GM21723 (cell line): ENCODE data around the gene ELMOD1.
"Not testable (repeated sequence)": the region's sequence is repeated elsewhere in the genome, so short reads cannot be mapped to it uniquely, and the experiment has no call there.

Experiments
- ATAC-seq: cut with Tn5 transposase; IDR thresholded peaks from one replicate; pipeline ENCODE4 v1.9.1; 2021; ENCODE audit warnings: mild to moderate bottlenecking, moderate library complexity; ENCODE audit not compliant: unreplicated experiment

The ELMOD1 gene

DNA sequence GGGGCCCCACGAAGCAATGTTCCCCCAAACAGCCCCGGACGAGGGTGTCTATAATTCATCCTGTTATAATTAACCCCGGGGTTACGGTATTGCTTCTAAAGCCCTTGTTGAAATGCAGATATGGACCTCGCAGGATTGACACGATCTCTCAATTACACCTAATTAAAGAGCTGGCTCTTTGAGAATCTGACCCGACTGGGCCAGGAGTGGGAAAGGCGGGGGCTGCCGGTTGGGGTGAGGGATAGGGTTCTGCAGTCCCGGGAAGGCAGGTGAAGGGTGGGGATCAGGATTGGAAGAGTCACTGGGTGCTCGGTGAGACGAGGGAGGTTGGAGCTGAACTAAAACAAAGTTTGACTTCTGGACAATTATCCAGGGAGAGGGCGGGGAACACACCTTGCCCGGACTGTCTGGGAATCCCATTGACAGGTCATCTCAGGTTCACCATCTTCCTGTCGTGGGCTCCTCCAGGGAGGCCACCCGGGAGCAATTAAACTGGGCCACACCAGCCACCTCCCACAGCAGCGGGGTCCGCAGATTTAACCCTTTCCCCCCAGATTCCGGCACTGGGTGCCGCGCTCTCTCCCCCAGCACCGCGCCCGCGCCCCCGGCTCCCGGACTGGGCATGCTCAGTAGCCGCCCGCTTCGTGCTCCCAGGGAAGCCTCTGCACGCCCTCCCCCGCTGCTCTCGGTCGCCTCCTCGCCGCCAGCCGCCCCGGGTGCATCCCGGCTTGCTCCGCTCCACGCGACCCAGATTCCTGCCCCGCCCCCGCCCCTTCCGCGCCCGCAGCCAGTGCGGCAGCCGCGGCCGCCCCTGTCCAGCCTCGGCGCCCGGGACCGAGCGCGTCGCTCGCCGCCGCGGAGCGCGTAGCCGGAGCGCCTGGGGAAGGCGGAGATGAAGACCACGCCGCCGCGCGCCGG lies at the start of gene ELMOD1:
ELMOD1 (plus strand) TSS at position 688 of the 918 bp plus-strand sequence. CDS start 27,043 bp downstream, outside the sequence.
- ATAC-seq = peak; percentile 66

DNA sequence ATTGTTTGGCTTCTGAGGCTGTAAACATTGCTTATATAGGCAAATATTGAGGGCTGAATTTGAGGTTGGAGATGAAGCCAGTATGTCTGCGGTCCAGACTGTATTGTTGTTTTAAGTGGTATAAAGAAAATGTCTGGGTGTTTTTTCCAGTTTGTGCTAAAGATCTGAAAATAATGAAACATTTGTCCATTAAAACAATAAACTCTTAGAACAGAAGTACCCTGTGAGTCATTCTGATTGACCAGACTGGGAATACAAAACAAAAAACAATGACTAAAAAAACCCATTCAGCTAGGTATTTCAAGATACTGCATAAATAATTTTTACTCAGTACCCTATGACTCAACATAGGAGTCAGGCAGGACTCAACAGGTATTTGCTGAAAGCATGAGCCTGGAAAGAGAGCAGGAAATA lies 45.8 kb upstream of the ELMOD1 start:
- no peak for ATAC-seq

DNA sequence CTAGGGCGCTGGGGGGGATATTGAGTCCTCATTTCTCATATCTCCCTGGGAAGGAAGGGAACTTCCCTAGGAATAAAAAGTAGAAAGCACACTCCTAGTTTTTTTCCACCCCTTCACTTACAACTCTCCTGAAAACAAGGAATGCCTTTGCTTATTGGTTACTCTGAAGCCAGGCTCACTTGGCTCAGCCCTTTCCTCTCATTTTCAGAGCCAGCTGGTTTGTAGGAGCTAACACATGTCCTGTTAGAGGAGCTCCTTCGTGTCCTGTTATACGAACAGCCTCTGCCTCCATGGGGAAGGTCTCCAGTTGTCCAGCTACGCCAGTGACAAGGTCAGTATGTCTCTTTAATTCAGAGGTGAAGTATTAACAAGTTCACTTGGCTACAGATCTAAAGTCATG lies 43.0 kb upstream of the ELMOD1 start:
- ATAC-seq = no peak

DNA sequence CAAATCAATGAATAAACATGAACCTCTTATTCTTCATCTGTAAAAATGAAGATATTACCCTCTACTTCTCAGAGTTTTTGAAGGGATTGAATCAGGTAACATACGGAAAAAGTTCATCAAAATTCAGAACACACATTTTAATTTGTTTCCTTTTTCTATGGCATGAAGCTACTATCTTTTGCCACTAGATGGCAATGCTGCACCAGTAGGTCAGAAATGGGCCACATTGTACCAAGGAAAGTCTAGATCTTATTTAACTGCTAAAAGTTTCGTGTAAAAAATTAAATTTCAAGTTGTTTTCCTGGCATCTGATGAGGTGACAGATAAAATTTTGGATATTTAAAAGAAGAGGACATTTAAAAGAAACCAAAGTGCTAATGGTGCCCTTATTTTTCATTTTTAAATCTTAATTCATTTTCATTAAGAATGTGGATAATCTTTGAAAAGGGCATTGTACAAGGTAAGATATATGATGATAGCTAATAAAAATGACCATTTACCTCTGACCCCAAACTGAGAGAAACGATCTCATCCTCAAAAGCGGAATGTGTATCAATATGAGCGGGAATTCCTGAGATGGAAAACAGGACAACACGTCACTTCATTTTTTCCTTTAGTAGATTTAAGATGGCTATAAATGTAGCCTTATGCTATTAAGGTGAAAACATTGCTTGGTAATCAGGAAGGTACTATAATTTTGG lies 41.5 kb upstream of the ELMOD1 start:
- ATAC-seq = no peak

DNA sequence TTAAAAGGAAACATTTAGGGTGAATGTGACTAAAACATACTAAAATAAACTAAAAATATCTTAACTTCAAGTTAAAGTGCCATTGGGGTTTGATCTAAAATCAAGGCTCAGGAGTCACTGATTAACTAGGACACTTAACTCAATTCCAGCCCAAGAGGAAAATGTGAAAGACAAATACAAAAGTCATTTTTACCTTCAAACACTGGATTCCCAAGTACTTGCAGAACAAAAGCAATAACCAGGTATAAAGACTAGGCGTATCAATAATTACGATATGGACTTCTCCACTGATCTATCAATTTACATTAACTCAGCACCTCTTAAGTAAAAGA lies 41.0 kb upstream of the ELMOD1 start:
- ATAC-seq = no peak

DNA sequence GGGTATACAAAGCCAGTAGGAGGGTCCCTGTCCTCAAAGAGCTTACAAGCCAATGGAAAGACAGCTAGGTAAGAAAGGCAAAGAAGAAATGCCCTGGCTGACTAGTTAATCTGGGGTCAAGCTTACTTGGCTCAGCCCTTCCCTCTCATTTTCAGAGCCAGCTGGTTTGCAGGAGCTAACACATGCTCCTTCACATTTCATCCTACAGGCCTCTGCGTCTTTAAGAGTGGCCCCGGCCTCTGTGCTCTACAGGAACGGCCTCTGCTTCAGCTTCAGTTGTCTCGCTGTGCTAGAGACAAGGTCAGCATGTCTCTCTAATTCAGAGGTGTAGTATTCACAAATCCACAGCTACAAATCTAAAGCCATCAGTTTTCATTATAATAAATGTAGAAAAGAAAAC lies 40.6 kb upstream of the ELMOD1 start:
- ATAC-seq = no peak

DNA sequence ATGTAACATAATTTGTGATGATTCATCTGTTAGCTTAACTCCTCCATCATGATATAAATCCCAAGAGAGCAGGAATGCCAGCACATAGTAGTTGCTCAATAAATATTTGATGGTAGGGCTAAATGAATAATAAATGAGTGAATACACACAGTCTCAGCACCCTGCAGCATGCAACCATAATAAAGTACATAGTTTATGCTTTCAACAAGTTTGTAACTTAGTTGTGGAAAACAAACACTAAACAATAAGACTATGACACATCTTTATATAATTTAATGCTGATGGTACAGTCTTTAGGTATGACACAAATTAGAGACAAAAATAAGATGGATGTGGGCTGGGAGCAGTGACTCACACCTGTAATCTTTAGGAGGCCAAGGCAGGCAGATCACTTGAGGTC lies 29.3 kb upstream of the ELMOD1 start:
- ATAC-seq = no peak

DNA sequence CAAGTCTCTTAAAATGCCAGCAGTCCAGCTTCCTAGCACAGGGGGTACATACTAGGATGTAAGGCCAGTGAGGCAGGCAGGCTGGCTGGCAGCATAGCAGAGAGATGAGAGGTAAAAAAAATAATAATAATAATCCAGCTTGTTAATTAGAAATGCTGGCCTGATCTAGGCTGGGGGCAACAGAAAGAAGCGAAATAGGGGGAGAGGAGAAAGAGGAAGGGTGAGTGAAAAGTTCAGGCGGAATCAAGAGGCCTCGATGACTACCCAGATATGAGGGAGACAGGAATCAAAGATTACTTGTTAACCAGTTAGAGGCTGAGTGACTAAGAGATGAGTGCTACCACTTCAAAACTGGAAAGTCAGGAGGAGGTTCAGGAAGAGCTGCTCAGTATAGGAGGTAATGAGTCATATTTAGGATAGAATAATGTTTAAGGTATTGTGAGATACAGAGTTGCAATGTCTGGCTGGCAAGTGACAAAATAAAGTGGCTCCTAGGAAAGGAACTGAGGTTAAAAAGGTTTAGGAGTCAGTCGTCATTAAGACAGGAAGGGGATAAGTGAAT lies 28.2 kb upstream of the ELMOD1 start:
- ATAC-seq = no peak

DNA sequence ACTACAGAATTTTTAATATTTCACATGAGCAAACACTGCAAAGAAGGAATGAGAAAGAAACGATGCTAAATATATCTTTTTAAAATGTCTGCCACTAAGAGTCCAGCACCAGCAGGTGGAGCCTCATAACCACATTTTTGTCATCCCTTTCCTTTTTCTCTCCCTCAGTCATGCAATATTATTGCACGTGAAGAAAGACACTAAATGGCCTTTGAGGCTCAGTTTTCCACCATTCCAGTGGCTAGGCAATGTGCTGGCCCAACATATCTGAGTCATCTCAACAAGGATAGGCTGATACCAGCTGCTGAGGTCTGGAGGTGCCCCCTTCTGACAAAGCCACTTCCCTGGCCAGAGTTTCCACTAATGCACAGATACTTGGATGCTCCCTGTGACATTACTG lies 27.2 kb upstream of the ELMOD1 start:
- peak; percentile 45 for ATAC-seq

DNA sequence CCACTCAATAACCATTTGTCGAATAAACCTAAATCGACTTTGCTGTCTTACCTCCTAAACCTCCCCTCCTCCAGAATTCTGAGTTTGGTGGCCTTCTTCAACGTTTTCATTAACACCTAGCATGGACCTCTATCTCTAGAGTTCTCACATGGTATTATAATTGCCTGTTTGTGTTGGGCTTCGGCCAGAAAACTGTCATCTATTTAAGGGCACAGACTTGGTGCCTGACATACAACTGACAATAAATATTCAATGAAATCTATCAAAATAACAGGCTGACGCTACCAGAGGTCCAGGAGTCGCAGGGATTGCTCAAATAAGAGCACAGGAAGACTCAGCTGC lies 26.1 kb upstream of the ELMOD1 start:
- ATAC-seq = peak; percentile 10

DNA sequence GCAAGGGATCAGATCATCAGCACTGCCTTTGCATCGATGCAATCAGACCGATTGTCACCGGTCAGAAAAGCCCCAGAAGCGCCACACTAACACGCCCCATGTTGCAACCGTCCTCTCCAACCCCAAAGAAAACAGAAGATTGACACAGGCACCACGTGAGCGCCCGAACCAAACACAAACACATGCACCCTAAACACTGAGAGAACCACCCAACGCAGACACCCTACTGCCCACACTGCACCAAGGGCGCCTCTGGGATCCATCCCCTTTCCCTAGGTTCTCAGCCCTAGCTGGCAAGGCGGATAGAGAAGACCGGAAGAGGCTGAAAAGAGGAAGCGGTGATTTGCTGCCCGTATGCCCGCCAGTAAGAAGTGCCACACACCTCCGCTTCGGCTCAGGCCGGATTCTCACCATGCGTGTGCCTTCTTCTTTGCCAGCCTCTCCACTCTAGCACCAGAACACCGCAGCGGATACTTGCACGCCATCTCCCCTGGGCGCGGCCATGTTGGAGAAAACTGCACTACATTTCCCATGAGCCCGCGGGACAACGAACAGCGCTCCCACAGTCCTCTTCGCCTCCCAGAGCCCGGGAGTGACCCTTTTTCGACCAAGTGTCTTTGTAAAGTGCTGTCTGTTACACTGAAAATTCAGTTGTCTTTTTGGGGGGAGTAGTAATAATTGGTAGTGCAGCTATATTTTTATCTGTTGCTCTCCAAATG lies 25.6 kb upstream of the ELMOD1 start, which contains the start of gene ALKBH8:
ALKBH8 (minus strand) TSS at position 517 of the 719 bp plus-strand sequence. CDS start 4,842 bp downstream, outside the sequence.
- peak; percentile 81 for ATAC-seq

DNA sequence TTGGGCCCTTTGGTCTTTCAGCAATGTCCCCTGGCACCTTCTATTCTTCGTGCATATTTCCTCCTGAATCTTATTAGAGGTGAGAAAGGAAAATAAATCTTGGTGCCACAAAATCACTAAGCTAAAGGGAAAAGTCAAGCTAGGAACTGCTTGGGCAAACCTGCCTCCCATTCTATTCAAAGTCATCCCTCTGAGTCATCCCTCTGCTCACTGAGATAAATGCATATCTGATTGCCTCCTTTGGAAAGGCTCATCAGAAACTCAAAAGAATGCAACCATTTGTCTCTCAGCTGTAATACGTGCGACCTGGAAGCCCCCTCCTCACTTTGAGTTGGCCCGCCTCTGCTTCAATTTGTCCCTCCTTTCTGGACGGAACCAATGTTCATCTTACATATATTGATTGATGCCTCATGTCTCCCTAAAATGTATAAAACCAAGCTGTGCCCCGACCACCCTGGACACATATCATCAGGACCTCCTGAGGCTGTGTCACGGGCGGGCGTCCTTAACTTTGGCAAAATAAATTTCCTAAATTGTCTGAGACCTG lies 24.9 kb upstream of the ELMOD1 start:
- ATAC-seq = peak; percentile 5

DNA sequence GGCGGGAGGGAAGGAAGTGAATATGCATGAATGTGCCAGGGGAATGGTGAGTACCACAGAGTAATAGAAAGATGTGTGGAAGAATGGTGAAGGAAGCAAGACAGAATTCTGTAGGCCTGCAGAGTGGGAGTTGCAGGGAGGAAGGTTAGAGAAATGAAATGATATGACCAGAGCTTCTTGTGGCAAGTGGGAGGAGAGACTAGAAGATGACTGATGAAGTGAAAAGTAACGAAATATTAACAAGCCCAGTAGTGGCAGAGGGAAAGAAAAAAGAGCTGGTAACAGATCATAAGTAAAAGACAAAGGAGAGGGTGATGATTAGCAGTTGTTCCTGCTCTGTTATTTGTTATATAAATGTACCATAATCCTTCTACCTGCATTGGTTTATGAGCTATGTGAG lies 24.4 kb upstream of the ELMOD1 start:
- no peak for ATAC-seq

DNA sequence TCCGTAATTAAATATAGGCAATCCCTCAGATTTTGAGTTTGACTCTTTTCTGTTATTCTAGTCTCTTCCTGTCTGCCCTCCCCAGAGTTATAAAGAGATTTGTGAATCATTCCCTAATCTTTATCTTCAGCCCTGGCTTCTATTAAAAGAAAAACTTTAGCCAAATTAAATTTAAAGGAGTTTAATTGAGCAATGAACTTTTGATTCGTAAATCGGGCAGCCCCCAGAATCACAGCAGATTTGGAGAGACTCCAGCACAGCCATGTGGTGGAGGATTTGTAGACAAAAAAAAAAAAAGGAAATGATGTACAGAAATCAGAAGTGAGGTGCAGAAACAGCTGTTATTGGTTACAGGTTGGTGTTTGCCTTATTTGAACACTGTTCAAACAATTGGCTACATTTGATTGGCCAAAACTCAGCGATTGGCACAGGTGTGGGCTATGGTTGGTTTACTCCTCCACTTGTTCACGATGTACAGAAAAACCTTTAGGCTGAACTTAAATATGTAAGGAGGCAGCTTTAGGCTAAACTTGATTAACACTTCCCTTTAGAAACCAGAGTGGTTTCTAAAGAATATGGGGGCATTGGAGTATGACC lies 23.1 kb upstream of the ELMOD1 start:
- ATAC-seq = peak; percentile 24

DNA sequence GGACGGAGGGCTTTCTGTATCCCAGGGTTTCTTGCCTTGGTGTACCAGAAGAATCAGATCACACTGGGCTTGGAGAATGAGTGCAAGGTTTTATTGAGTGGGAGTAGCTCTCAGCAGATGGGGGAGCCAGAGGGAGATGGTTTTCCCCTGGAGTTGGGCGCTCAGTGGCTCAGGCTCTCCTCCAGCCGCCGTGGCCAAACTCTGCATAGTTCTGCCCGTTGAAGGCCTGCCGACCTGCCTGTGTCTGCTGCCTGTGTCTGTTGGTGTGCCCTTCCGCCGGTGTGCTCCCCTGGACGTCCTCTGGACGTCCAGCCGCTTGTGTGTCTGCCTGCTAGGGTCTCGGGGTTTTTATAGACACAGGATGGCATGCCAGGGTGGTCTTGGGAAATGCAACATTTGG lies 20.9 kb upstream of the ELMOD1 start:
- ATAC-seq = no peak

DNA sequence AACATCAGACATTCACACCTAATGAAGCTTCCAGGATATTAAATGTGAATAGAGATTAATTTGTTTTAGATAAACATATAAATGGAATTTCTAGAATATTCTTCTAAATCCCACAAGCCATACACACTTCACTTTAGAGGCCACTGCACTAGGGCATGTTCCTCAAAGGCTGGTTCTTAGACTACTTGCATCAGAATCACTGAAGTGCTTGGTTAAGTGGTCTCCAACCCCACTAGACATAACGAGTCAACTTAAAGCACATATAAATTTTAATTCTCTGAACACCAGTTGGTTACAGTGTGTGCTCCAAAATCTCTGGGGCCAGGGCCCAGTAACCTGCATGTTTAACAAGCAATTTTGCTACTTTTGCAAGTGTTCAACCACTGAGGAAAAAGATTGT lies 17.5 kb upstream of the ELMOD1 start:
- no peak for ATAC-seq

DNA sequence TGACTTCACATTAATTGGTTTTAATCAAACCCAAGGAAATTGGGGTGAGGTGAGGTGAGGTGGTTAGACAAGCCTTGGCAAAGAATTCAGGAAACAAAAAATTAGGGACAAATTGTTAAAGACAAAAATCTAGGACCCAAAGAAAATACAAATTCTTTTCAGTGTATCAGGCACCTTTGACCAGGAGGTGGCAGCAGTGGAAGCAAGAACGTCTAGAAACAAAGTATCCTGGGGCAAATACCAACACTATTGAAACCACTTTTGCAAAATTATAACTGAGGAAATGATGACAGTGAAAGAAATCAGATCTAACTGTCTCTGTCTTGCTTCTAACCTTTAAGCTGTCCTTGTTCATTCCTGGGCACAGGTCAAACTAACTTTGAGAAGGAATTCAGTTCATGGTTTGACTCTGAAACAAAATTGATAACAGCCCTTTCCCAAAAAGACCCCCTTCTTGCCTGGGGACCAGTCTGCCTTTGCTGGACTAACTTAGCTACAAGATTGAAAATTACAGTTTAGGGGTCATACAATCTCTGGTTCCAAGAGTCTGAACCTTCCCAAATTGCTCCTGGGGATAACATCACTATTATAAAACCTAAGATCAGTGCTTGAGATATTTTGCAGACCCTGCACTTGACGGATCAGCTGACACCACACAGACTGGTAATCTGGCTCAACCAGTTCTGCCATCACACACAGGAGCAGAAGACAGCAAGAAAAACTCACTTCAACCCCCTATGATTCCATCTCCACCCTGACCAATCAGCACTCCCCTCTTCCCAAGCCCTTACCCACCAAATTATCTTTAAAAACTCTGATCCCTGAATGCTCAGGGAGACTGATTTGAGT lies 14.2 kb upstream of the ELMOD1 start:
- ATAC-seq = peak; percentile 80

DNA sequence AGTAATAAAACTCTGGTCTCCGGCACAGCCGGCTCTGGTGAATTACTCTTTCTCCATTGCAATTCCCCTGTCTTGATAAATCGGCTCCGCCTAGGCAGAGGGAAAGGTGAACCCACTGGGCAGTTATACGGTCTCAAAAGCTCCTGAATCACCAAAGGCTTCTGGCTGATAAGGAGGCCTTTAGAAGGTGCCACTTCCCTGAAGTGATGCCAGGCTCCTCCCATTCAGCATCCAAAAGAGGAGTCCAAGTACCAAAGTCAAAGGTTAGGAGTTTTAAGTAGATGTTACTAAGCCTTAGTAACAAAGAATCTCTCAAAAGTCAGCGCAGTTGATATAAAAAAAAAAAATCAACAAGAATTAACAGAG lies 13.6 kb upstream of the ELMOD1 start:
- no peak for ATAC-seq

DNA sequence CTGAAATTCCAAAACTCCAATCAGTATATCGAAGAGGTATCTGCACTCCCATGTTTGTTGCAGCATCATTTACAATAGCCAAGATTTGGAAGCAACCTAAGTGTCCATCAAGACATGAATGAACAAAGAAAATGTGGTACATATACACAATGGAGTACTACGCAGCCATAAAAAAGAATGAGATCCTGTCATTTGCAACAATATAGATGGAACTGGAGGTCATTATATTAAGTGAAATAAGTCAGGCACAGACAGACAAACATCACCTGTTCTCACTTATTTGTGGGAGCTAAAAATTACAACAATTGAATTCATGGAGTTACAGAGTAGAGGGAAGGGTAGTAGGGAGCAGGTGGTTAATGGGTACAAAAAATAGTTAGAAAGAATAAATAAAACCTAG lies 11.8 kb upstream of the ELMOD1 start:
- ATAC-seq = not testable (repeated sequence)

DNA sequence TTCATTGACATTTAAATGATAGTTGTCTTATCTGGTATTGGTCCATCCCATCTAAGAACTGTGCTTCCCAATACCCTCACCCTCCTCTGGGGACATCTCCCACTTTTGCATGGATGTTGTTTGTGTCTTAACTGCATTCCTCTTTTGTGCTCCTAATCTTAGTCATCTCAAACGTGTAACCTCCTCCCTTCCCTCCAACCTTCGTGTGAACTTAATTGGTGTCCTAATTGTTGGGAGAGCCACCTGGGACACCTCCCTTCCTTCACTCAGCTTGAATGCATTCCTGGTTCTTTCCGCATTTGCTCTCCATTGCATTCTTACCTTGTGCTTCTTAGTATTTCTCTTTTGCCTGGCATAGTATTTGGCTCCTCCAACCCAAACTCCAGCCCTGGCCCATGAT lies 9.8 kb upstream of the ELMOD1 start:
- no peak for ATAC-seq
